NCI-H2171 (cell line): ENCODE data around the gene UGT1A10.
"Not testable (repeated sequence)": the region's sequence is repeated elsewhere in the genome, so short reads cannot be mapped to it uniquely, and the experiment has no call there.

Experiments used
- DNase-seq: peaks from one replicate; lab custom pipeline; 2025; lab: John Stamatoyannopoulos, UW

UGT1A10 gene

DNA sequence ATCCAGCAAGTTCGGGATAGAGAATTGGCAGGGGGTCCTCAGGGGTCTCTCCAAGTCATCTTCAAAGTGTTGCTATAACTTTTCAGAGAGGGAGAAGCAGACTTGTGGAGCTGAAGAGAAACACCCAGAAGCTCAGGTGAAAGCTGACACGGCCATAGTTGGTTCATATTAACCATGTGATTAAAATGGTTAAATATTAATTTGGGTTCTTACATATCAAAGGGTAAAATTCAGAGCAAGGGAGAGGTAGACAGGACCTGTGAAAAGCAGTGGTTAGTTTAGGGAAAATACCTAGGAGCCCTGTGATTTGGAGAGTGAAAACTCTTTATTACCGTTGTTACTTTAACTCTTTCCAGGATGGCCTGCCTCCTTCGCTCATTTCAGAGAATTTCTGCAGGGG, 56.4 kb downstream of the UGT1A10 start, which contains the start of gene UGT1A6:
TSS of gene UGT1A6 (plus strand) at position 243 of the 400 bp plus-strand sequence. CDS start at position 358, 115 bp downstream.
- DNase-seq = no peak

DNA sequence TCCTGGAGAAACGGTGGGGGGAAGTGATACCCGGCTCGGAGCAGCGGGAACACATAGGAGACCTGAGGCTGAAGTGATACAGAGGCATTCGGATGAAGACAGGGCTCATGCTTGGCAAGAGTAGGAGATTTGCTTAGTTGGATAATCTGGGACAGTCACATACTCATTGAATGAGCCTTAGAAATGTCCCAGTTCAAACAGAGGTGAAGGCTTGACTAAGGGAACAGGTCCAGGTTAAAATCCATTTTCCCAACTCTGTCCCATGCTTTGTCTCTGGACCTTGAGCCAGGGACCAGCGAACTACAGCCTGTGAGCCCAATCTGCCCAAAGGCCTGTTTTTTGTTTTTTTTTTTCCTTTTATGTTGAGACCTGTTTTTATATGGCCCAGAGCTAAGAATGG, 57.7 kb downstream of the UGT1A10 start:
- no peak for DNase-seq

DNA sequence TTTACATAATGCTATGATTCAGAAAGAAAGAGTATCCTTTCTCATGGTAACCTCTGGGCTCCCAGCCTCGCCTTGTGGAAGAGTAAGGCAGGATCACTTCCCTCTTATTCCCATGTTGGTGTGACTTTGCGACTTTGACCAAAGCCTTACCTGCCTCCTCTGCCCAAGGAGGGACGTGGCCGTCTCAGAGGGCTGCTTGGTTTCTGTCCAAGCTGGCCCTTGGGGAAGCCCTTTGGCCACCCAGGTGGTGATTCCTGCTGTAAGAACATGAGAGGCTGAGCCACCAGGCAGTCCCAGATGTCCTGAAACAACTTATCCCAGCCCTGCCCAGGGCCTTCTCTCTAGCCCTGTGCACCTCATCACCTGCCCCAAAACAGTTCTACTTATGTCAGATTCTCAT, 62.5 kb downstream of the UGT1A10 start:
- no peak for DNase-seq

DNA sequence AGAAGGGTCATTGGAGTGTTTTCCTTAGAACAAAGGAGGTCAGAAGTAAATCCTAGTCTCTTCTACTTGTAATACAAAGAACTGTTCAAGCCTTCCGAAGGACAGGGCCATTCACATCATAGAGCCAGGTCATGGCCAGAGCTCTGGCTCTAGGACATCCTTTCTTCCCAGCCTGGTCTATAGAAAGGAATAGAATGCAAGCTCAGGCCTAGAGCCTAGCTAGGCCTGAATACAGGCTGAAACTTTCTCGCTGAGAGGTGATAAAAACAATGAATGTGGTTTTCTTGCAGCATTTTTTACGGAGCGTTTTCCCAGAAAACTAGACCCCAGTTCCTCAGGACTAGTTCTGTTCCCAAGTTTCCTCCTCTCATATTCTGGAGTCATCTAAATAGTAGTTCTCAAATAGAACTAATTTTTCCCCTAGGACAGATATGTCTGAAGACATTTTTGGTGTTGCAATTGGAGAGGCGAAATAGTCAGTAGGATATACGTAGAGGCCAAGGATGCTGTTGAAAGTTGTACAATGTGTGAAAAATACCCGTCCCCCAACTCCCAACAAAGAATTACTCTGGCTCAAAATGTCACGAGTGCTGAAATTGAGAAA, 63.3 kb downstream of the UGT1A10 start:
- DNase-seq = no peak

DNA sequence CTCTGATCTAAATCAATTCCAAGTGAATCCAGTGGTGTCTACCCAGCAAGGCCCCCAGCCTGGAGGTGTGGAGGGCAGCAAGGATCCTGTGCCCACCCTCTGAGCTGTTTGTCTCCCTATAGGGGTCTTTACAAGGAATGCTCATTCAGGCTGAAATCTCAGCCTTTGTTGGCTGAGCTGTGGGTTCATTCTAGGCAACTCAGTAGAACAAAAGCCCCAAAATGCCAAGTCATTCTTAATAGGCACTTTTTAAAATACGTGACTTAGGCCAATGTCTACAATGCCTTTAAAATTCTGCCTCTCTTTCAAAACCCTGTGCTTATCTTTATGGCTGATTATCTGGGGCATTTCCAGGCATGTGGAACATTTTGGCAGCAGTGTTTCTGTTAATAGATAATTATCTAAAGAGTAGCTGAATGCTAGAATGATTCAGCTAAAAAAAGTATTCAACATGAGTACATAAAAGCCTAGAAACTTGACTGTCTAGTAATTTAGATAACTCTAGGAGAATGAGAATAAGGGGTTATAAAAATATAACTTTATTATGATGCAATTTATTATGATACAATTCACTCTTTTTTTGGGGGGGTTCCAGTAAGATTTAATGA, 63.9 kb downstream of the UGT1A10 start:
- no peak for DNase-seq

DNA sequence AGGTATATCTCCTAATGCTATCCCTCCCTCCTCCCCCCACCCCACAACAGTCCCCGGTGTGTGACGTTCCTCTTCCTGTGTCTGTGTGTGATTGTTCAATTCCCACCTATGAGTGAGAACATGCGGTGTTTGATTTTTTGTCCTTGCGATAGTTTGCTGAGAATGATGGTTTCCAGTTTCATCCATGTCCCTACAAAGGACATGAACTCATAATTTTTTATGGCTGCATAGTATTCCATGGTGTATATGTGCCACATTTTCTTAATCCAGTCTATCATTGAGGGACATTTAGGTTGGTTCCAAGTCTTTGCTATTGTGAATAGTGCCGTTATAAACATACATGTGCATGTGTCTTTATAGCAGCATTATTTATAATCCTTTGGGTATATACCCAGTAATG, 64.6 kb downstream of the UGT1A10 start:
- not testable (repeated sequence) for DNase-seq

DNA sequence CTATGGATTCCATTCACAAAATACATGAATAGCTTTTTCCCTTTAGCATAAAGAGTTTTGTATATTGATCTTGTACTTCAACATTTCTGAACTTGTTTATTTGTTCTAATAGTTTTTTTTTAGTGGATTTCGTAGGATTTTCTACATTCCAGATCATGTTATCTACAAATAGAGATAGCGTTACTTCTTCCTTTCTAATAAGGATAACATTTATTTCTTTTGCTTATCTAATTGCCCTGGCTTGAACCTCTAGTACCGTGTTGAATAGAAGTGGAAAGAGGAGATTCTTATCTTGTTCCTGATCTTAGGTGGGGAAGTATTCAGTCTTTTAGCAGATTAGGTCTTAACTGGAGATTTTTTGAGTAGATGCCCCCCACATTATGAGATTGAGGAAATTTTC, 66.0 kb downstream of the UGT1A10 start:
- DNase-seq = no peak

DNA sequence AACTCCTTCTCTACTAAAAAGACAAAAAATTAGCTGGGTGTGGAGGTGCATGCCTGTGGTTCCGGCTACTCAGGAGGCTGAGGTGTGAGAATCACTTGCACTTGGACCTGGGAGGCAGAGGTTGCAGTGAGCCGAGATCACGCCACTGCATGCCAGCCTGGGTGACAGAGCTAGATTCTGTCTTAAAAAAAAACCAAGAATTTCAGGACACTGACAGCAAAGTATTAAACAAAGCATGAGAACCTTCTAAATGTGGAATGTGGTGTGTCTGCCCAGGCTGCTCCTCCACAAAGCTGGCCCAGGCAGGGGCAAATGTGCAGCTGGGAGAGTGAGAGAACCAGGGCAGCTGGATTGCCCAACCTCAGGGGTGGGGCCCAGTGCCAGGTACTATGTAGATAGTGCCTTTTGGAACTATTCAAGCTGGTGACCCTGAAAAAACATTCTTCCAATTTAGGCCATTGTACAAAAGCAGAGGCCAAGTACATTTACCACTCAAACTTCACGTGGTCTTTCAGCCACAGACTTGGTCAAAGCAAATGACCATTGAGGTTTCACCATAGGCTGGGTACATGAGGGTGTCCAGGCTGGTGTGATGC, 69.8 kb downstream of the UGT1A10 start:
- DNase-seq = no peak

DNA sequence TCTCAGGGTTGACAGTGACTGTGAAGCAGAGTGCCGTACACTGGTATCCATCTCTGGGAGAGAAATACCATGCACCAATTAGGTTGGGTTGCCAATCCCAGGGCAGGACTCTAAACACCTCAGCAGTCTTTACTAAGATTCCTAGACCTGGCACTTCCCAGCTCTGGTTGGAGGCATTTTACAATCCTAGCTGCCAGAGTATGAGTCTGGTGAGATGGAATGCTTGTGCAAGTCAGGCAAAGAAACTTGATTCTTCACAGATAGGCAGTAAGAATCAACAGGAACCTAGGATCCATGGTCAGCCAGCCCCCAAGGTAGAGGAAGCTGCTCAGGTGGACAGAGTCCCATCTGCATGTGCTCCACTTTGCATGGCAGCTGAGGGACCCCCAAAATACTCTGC, 70.5 kb downstream of the UGT1A10 start:
- DNase-seq = no peak

DNA sequence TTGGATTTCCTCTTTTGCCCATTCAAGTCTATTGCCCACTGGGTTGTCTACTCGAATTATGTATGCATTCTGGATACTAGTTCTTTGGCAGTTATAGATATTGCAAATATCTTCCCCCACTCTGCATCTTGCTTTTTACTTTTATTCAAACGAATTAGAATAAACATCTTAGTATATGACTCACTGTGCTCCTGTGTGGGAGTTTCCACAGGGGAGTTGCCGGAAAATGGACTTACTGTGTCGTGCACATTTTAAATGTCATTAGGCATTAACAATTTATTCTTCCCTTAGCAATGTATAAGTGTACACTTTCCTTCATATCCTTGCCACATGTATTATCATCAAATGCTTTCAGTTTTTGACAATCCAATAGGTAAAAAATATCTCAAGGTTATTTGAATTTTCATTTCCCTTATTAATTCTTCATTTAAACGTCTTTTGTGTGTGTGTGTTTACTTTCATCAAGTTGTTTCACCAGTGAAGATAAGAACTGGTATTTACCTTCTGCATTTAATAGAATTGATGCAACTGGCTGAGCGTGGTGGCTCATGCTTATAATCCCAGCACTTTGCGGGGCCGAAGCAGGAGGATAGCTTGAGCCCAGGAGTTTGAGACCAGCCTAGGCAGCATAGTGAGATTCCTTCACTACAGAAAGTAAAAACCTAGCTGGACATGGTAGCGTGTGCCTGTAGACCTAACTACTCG, 71.8 kb downstream of the UGT1A10 start:
- no peak for DNase-seq

DNA sequence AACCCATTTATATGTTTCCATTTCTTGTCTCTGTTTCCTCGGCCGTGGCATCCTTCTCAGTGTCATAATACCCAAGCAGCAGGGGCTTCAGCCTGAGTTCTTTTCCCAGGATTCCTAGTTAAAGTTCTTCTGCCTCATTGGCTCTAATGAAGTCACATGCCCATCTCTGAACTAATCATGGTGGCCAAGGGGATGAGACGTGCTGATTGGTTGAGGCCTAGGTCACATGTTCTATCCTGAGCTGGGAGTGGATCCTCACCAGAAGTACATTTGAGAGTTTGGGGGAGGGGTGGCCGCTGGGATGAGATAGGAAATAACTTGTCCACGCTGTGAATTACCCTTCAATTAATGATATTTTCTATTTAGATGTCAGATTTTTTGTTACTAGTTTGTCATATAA, 72.7 kb downstream of the UGT1A10 start:
- DNase-seq = no peak

DNA sequence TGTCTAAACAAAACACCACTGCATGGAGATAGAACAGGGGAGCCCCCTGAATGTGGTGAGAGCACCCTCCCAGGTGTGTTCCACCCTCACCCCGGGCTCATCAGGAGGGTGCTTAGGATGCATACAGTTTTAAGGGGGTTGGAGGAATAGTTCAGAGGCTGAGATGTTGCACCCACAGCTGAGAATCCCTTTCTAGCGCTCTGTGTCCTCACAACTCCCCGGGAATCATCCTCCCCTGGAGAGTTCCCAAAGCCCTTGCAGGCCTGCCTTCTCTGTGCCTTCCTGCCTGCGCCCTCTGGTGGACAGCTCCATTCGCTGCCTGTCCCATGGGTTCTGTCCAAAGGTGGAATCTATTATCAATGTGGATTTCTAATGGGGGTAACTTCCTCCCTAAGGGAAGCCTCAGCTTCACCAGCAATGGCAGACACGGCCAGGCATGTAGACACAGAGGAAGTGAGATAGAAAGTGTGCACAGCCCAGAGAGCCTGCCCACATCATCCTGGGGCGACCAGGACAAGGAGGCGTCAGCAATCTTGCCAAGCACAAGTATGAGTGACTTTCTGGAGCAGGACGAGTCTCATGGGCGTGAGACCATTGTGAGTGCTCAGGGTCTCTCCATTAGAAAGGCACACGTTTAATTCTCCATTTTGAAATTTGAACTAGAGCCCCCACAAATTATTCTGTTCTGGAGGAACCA, 75.2 kb downstream of the UGT1A10 start:
- peak; percentile 19 for DNase-seq

DNA sequence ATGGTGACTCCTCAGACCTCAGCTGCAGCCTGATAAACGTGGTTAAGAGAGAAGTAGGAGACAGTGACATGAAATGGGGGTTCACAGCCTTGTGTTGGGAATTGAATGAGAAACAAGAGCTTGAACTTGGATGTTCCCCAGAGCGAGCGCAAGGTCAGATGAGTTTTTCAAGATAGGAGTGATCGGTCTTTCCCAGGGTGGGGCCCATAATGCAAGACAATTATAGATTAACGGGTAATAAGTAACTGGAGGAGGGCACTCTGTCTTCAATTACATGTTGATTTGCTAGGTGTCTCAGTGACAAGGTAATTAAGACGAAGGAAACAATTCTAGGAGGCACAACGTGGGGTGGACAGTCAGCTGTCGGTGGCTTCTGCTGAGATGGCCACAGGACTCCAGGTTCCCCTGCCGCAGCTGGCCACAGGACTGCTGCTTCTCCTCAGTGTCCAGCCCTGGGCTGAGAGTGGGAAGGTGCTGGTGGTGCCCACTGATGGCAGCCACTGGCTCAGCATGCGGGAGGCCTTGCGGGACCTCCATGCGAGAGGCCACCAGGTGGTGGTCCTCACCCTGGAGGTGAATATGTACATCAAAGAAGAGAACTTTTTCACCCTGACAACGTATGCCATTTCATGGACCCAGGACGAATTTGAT, 76.5 kb downstream of the UGT1A10 start, which contains the start of gene UGT1A5:
TSS of gene UGT1A5 (plus strand) at position 297 of the 651 bp plus-strand sequence. CDS start at position 382, 85 bp downstream.
- DNase-seq = no peak

DNA sequence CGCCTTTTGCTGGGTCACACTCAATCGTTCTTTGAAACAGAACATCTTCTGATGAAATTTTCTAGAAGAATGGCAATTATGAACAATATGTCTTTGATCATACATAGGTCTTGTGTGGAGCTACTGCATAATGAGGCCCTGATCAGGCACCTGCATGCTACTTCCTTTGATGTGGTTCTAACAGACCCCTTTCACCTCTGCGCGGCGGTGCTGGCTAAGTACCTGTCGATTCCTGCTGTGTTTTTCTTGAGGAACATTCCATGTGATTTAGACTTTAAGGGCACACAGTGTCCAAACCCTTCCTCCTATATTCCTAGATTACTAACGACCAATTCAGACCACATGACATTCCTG, 77.0 kb downstream of the UGT1A10 start:
- no peak for DNase-seq

DNA sequence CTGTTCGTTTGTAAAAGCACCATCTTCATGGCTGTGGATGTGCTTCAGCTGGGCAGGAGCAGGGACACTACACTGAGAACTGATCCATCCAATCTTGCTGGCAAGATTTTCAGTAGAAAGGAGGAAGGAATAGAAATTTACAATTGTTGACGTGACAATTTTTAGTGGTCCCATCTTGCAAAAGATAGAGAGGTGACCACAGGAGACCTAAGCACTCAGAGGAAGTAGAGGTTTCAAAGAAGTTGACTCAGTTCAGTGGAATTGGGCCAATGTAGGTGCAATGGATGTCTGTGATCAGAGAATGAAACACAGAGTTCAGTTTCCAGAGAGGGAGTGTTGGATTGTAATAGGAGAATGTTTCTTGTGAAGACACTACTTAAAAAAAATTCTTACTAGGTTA, 77.9 kb downstream of the UGT1A10 start:
- no peak for DNase-seq

DNA sequence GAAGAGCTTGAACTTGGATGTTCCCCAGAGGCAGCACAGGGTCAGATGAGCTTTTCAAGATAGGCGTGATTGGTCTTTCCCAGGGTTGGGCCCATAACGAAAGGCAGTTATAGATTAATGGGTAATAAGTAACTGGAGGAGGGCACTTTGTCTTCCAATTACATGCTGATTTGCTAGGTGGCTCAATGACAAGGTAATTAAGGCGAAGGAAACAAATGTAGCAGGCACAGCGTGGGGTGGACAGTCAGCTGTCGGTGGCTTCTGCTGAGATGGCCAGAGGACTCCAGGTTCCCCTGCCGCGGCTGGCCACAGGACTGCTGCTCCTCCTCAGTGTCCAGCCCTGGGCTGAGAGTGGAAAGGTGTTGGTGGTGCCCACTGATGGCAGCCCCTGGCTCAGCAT, 82.3 kb downstream of the UGT1A10 start, which contains the start of gene UGT1A4:
TSS of gene UGT1A4 (plus strand) at position 185 of the 400 bp plus-strand sequence. CDS start at position 270, 85 bp downstream.
- DNase-seq = no peak

DNA sequence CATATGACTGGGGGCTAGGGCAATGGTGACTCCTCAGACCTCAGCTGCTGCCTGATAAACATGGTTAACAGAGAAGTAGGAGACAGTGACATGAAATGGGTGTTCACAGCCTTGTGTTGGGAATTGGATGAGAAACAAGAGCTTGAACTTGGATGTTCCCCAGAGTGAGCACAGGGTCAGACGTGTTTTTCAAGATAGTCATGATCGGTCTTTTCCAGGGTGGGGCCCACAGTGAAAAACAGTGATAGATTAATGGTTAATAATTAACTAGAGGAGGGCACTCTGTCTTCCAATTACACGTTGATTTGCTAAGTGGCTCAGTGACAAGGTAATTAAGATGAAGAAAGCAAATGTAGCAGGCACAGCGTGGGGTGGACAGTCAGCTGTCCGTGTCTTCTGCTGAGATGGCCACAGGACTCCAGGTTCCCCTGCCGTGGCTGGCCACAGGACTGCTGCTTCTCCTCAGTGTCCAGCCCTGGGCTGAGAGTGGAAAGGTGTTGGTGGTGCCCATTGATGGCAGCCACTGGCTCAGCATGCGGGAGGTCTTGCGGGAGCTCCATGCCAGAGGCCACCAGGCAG, 92.6 kb downstream of the UGT1A10 start, which contains the start of gene UGT1A3:
TSS of gene UGT1A3 (plus strand) at position 320 of the 579 bp plus-strand sequence. CDS start at position 405, 85 bp downstream.
- DNase-seq = no peak

DNA sequence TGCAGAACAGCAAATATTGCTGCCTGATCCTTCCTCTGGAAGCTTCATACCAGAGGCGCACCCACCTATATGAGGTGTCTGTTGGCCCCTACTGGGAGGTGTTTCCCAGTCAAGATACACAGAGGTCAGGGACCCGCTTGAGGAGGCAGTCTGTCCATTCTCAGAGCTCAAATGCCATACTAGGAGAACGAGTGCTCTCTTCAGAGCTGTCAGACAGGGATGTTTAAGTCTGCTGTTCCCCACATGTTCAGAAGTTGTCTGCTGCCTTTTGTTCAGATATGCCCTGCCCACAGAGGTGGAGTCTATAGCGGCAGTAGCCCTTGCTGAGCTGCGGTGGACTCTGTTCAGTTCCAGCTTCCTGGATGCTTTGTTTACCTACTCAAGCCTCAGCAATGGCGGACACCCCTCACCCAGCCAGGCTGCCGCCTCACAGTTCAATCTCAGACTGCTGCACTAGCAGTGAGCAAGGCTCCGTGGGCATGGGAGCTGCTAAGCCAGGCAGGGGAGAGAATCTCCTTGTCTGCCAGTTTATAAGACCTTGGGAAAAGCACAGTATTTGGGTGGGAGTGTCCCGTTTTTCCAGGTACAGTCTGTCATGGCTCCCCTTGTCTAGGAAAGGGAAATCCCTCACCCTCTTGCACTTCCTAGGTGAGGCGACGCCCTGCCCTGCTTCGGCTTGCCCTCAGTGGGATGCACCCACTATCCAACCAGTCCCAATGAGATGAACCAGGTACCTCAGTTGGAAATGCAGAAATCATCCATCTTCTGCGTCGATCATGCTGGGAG, 100.8 kb downstream of the UGT1A10 start:
- DNase-seq = not testable (repeated sequence)

DNA sequence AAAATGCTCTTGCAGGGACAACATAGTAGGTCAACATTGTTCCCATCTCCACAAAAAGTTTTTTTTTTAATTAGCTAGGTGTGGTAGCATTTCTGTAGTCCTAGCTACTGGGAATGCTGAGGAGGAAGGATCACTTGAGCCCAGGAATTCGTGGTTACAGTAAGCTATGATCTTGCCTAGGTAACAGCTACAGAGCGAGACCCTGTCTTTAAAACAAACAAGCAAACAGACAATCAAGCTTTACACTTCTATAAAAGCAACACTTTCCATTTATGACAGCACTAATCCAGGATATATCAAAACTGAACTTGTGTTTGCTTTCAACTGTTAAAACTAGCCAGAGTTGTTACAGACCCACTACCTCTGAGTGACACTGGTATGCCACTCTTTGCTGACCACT, 104.6 kb downstream of the UGT1A10 start:
- DNase-seq = no peak
